Mammary microvascular endothelial cell (primary cell): ENCODE data around the gene TMX4. TPM values are rescaled to one million over a fixed set of nuclear protein-coding genes. Genes with fewer than 3 reads are reported as not detected.

Source experiments
- total RNA-seq: library from RNA; depleted of rRNA; stranded (reverse); fragments of >200 nt; gene quantifications from 2 replicates; pipeline ENCODE4 v1.2.3, GENCODE V29; 2015

The TMX4 gene, protein sequence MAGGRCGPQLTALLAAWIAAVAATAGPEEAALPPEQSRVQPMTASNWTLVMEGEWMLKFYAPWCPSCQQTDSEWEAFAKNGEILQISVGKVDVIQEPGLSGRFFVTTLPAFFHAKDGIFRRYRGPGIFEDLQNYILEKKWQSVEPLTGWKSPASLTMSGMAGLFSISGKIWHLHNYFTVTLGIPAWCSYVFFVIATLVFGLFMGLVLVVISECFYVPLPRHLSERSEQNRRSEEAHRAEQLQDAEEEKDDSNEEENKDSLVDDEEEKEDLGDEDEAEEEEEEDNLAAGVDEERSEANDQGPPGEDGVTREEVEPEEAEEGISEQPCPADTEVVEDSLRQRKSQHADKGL
- total RNA-seq = 17.7 and 18.4 TPM in 2 replicates

DNA sequence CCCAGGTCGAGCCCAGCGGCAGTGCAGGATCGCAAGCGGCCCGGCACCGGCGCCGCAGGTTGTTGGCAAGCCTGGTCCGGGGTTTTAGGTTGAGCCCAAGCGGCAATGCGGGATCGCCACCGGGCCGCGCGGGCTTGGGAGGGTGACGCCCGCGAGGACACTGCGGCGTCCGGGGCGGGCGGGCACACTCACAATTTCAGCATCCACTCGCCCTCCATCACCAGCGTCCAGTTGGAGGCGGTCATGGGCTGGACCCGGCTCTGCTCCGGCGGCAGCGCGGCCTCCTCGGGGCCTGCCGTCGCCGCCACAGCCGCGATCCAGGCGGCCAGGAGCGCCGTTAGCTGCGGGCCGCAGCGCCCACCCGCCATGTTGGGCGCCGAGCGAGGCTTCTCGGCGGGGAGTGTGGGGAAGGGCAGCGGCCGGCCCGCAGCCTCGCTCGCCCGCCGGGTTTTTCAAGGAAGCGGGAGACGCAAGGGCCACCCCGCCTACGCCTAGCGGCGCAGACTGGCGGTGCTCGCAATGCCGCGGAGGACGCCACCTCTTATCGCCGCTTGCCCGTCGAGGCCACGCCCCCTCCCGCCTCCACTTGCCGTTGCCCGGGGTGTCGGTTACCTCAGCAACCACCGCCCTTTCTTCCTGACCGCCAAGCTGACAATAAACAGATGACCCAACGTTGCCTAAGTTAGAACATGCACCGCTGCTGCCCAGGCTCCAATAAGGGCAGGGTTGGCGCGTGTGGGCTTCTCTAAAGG is at the start of gene TMX4:
TMX4 (minus strand) TSS at position 516 of the 752 bp plus-strand sequence; CDS start at position 368, 148 bp downstream.

DNA sequence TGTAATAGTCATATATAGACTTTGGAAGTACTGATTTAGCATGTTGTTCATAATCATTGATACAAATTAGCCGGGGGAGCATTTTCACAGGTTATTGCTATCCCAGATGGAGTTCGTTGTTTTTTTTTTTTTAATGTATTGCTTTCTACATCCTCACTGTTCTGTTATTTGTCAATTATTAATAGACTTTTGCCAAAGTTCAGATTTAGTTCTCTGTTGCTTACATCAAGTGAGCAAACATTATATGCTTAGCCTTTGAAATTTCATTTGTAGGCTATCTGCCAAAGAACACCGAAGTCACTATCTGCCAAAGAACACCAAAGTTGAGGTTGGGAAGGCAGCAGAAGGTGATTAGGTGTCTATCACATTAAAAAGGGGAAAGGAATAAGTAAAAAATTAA is 79.2 kb downstream of the TMX4 start, which contains the start of gene HAO1:
HAO1 (minus strand) TSS at position 118 of the 400 bp plus-strand sequence; CDS start at position 82, 36 bp downstream.

Other genes starting within 250 kb of the TMX4 start
- gene HAO1, start 79.3 kb downstream of the TMX4 start, total RNA-seq = not detected in 2 replicates
- 20.6 and 22.7 TPM in 2 replicates for gene PLCB1, start 112.5 kb upstream of the TMX4 start, total RNA-seq